Esophagus muscularis mucosa (tissue), 4 donors: ENCODE measurements around the gene GFAP. TPM values are rescaled to one million over a fixed set of nuclear protein-coding genes. Genes with fewer than 3 reads are reported as not detected.

Experiments
- DNase-seq: peaks from one replicate; pipeline ENCODE4 v3.0.0-alpha.2; 2017; ENCODE audit errors: extremely low spot score
- H3K27ac ChIP-seq, 4 donors: fragments of 200-600 bp; sonication (generic); replicated peaks in 1 of 4; 1 replicate in 3 of 4; 2 replicates in 1 of 4; pipeline ENCODE4 v1.5.1; 2016 to 2019; ENCODE audit warnings: mild to moderate bottlenecking in 1 of 4
- H3K27me3 ChIP-seq, 4 donors: fragments of 200-600 bp; sonication (generic); one replicate each; pipeline versions ENCODE4 v1.5.1 to v1.6.0; 2016 to 2019
- H3K36me3 ChIP-seq, 4 donors: fragments of 200-600 bp; sonication (generic); one replicate each; pipeline ENCODE4 v1.5.1; 2016 to 2019
- H3K4me1 ChIP-seq, 4 donors: fragments of 200-600 bp; sonication (generic); one replicate each; pipeline ENCODE4 v1.5.1; 2016 to 2019
- H3K4me3 ChIP-seq, 4 donors: fragments of 200-600 bp; sonication (generic); 1 replicate in 2 of 4; 2 replicates in 2 of 4; pipeline ENCODE4 v1.5.1; 2016 to 2019; ENCODE audit warnings: mild to moderate bottlenecking in 4 of 4, moderate library complexity in 1 of 4
- H3K9me3 ChIP-seq, 4 donors: fragments of 200-600 bp; sonication (generic); 1 replicate in 3 of 4; 2 replicates in 1 of 4; pipeline ENCODE4 v1.5.1; 2016 to 2019
- EP300 ChIP-seq: sonication (generic); formaldehyde crosslinking; IDR thresholded peaks from one replicate; pipeline ENCODE4 v1.6.1; 2017; ENCODE audit warnings: antibody characterized with exemption
- POLR2A ChIP-seq: fragments of 450-650 bp; IDR thresholded peaks from one replicate; pipeline ENCODE4 v1.6.1; 2017; ENCODE audit warnings: antibody characterized with exemption, moderate library complexity, mild to moderate bottlenecking, low read depth
- POLR2AphosphoS5 ChIP-seq, 2 donors: sonication (generic); formaldehyde crosslinking; IDR thresholded peaks; one replicate each; pipeline ENCODE4 v1.6.1; 2017; ENCODE audit warnings: antibody characterized with exemption in 2 of 2
- WGBS: methylation state at CpG from one replicate; pipeline ENCODE4 v1.1.5; 2018; 5-methylcytosine and 5-hydroxymethylcytosine counted together
- intact Hi-C: fragments of 100-400 bp; cut with DNase I; formaldehyde crosslinking; loops from one replicate; pipeline ENCODE4 v1.15.1; 2023
- total RNA-seq, 4 donors: library from RNA; depleted of rRNA; stranded (reverse); fragments of >200 nt; gene quantifications; one replicate each; pipeline versions ENCODE4 v1.1.0 to v1.2.1, GENCODE V29; 2016
- TF ChIP-seq, protein P1 (sequence below), 3 experiments: fragments of 200-600 bp in 2 of 3; fragments of 450-650 bp in 1 of 3; sonication (generic) in 2 of 3; IDR thresholded peaks; one replicate each; pipeline ENCODE4 v1.5.1; 2017 to 2019; ENCODE audit warnings: antibody characterized with exemption in 3 of 3, mild to moderate bottlenecking in 2 of 3, moderate library complexity in 1 of 3

Gene GFAP
- total RNA-seq, 4 donors from 2014 or later = 1.2 to 2.8 TPM; not detected in 2

GRCh38 chr17:44914148-44914547, 1.2 kb downstream of the GFAP start:
- H3K36me3 ChIP-seq = no peaks in the 10 kb centered on the region
- intact Hi-C loops = no loop called here
- peaks cover 0 to 23% (median 3%) of the 10 kb centered on the region in 4 donors for H3K27me3 ChIP-seq
- WGBS = 82% methylated on average over 4 of the region's 4 CpGs
- no peaks in the 10 kb centered on the region for H3K9me3 ChIP-seq
- H3K27ac ChIP-seq = no peak overlapping the region
- no peak for DNase-seq
- peaks cover 25 to 33% (median 29%) of the 10 kb centered on the region in 4 donors for H3K4me1 ChIP-seq
- no peak for TF ChIP-seq POLR2A
- TF ChIP-seq, protein P1, sequence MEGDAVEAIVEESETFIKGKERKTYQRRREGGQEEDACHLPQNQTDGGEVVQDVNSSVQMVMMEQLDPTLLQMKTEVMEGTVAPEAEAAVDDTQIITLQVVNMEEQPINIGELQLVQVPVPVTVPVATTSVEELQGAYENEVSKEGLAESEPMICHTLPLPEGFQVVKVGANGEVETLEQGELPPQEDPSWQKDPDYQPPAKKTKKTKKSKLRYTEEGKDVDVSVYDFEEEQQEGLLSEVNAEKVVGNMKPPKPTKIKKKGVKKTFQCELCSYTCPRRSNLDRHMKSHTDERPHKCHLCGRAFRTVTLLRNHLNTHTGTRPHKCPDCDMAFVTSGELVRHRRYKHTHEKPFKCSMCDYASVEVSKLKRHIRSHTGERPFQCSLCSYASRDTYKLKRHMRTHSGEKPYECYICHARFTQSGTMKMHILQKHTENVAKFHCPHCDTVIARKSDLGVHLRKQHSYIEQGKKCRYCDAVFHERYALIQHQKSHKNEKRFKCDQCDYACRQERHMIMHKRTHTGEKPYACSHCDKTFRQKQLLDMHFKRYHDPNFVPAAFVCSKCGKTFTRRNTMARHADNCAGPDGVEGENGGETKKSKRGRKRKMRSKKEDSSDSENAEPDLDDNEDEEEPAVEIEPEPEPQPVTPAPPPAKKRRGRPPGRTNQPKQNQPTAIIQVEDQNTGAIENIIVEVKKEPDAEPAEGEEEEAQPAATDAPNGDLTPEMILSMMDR (IDR thresholded peaks at IDR 0.05) = no peak
- no peak for TF ChIP-seq POLR2AphosphoS5 (IDR thresholded peaks at IDR 0.05)
- no peak for TF ChIP-seq EP300
- no peak overlapping the region for H3K4me3 ChIP-seq

DNA sequence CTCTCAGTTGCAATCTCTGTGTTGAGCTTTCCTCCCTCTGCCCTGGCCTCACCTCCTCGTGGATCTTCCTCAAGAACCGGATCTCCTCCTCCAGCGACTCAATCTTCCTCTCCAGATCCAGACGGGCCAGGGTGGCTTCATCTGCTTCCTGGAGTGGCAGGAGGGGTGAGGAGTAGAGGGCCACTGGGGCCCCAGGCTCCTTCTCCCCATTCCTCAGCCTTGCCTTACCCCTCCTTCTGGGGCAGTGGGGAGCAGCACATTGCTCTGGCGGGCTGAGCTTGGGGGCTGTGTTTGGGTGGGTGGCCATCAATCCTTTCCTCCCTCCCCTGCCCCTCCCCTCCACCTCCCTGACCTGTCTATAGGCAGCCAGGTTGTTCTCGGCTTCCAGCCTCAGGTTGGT, 1.6 kb downstream of the GFAP start:
- intact Hi-C loops = no loop called here
- no peaks in the 10 kb centered on the region for H3K9me3 ChIP-seq
- H3K27me3 ChIP-seq = peaks cover 0 to 23% (median 3%) of the 10 kb centered on the region in 4 donors
- no peak for DNase-seq
- peaks cover 25 to 33% (median 29%) of the 10 kb centered on the region in 4 donors for H3K4me1 ChIP-seq
- no peaks in the 10 kb centered on the region for H3K36me3 ChIP-seq
- TF ChIP-seq, protein P1 (IDR thresholded peaks at IDR 0.05) = no peak
- TF ChIP-seq EP300 (no peak), POLR2A (no peak), POLR2AphosphoS5 (IDR thresholded peaks at IDR 0.05) (no peak)
- no peak overlapping the region for H3K4me3 ChIP-seq
- WGBS = 61% methylated on average over 6 of the region's 6 CpGs
- H3K27ac ChIP-seq = no peak overlapping the region

GRCh38 chr17:44912763-44913544, 2.3 kb downstream of the GFAP start:
- TF ChIP-seq EP300 = no peak
- no peak for TF ChIP-seq POLR2AphosphoS5 (IDR thresholded peaks at IDR 0.05)
- TF ChIP-seq POLR2A = no peak
- intact Hi-C loops = no loop called here
- Histone ChIP-seq H3K4me3 (no peak overlapping the region), H3K27me3 (peaks cover 0 to 23% (median 3%) of the 10 kb centered on the region in 4 donors), H3K36me3 (no peaks in the 10 kb centered on the region), H3K27ac (no peak overlapping the region), H3K4me1 (peaks cover 24 to 33% (median 29%) of the 10 kb centered on the region in 4 donors), H3K9me3 (no peaks in the 10 kb centered on the region)
- WGBS = 91% methylated on average over 14 of the region's 14 CpGs
- no peak for DNase-seq

DNA sequence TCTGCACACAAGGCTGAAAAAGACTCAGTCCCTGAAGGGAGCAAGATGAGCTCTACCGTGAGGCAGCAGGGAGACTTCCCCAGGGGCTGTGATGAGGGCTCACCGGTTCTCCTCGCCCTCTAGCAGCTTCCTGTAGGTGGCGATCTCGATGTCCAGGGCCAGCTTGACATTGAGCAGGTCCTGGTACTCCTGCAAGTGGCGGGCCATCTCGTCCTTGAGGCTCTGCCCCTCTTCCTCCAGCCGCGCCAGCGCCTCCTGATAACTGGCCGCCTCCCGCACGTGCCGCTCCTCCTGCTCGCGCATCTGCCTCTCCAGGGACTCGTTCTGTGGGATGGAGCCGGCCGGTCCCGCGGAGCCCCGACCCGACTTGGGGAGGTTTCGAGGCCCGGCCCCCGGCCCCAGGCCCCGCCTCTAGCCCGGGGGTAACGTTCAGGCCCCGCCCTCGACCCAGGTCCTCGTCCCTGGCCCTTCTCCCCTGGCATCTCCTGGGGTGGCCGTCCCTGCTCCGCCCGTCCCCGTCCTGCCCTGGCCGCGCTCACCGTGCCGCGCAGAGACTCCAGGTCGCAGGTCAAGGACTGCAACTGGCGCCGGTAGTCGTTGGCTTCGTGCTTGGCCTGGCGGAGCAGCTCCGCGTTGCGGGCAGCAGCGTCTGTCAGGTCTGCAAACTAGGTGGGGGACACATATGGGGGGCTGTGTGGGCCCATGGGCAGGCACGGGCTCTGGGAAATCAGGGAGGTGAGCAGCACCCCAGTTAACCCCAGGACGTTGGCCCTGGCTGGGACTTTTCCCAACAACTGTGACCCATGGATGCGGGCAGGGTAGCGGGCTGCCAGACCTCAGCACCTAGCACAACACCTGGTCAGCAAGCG, 3.9 kb downstream of the GFAP start:
- Histone ChIP-seq H3K4me1 (peaks cover 13 to 19% (median 15%) of the 10 kb centered on the region in 4 donors), H3K27me3 (peaks cover 0 to 23% (median 3%) of the 10 kb centered on the region in 4 donors), H3K36me3 (no peaks in the 10 kb centered on the region), H3K4me3 (peak overlapping the region; percentile 37 to 43 (median 39)), H3K9me3 (no peaks in the 10 kb centered on the region), H3K27ac (no peak overlapping the region)
- no peak for DNase-seq
- whole genome bisulfite sequencing = 13% methylated on average over 6 of the region's 56 CpGs
- TF ChIP-seq POLR2AphosphoS5 (IDR thresholded peaks at IDR 0.05) (peak; percentile 24 to 48), POLR2A (no peak)
- TF ChIP-seq, protein P1 (IDR thresholded peaks at IDR 0.05) = peak; percentile 38 to 53 (median 49)
- intact Hi-C loops = no loop called here
